Tibial artery (tissue), 4 donors: Measurements from ENCODE around the gene KCTD1.

Experiments used
- DNase-seq, 2 donors: peaks; one replicate each; pipeline ENCODE4 v3.0.0-alpha.2; 2019
- H3K27ac ChIP-seq, 2 donors: fragments of 200-600 bp; sonication (generic) in 1 of 2; 1 replicate in 1 of 2; 2 replicates in 1 of 2; pipeline ENCODE4 v1.5.1; 2018 to 2019; ENCODE audit warnings: mild to moderate bottlenecking in 1 of 2
- H3K27me3 ChIP-seq, 2 donors: fragments of 200-600 bp; sonication (generic) in 1 of 2; one replicate each; pipeline versions ENCODE4 v1.5.1 to v1.6.0; 2016 to 2019
- H3K36me3 ChIP-seq, 3 donors: fragments of 200-600 bp; sonication (generic) in 2 of 3; one replicate each; pipeline ENCODE4 v1.5.1; 2016 to 2019; ENCODE audit warnings: mild to moderate bottlenecking in 2 of 3
- H3K4me1 ChIP-seq, 4 donors: fragments of 200-600 bp; sonication (generic) in 2 of 4; 1 replicate in 3 of 4; 2 replicates in 1 of 4; pipeline ENCODE4 v1.5.1; 2016 to 2019
- H3K4me3 ChIP-seq, 2 donors: fragments of 200-600 bp; sonication (generic) in 1 of 2; 1 replicate in 1 of 2; 2 replicates in 1 of 2; pipeline ENCODE4 v1.5.1; 2018 to 2019; ENCODE audit warnings: mild to moderate bottlenecking in 2 of 2
- H3K9me3 ChIP-seq, 3 donors: fragments of 200-600 bp; sonication (generic) in 1 of 3; one replicate each; pipeline ENCODE4 v1.5.1; 2016 to 2019
- intact Hi-C: fragments of 100-400 bp; cut with DNase I; formaldehyde crosslinking; loops from one replicate; pipeline ENCODE4 v1.15.0; 2023; ENCODE audit warnings: low total_unique reads
- TF ChIP-seq, protein P1 (sequence below), 2 experiments: fragments of 200-600 bp in 1 of 2; fragments of 450-650 bp in 1 of 2; IDR thresholded peaks; one replicate each; pipeline ENCODE4 v1.5.1; 2017 to 2019; ENCODE audit warnings: antibody characterized with exemption in 2 of 2, mild to moderate bottlenecking in 1 of 2, moderate library complexity in 1 of 2

The KCTD1 gene

DNA sequence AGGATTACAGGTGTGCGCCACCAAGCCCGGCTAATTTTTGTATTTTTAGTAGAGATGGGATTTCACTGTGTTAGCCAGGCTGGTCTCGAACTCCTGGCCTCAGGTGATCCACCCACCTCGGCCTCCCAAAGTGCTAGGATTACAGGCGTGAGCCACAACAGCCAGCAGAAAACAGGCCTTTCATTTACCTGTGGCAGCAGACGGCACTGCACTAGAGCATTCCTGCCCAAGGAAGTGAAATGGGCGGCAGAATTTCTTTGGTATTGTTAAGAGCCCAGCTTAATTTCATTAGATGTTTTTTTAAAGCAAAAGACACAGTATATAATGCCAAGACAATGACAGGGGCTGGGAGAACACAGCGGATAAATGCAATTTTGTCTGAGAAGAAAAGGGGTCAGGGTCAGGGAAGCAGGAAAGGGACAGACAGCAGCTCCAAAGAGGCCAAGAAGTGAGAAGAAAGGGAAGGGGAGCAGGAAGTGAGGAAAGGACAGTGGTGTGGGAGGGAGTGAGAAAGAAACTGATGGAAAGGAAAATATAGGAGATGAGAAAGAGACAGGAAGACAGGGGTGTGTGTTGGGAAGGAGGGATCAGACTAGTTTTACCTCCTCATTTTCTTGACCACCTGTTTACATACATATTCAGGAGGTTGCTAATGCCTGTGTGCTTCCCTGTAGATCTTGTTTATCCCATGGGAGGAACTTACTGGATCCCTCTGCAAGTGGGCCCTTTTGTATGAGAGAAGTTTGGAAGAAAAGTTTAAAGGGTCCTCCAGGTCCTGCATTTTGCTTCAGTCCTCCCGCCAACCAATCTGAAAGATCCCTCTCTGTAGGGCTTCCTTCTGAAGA is 32.5 kb downstream of the KCTD1 start:
- no peak overlapping the region for H3K4me3 ChIP-seq
- no peak overlapping the region for H3K27ac ChIP-seq
- peaks cover 0 to 7% (median 3%) of the 10 kb centered on the region in 4 donors for H3K4me1 ChIP-seq
- intact Hi-C loops: no loop called here
- no peaks in the 10 kb centered on the region for H3K36me3 ChIP-seq
- no peak for DNase-seq
- TF ChIP-seq, protein P1, sequence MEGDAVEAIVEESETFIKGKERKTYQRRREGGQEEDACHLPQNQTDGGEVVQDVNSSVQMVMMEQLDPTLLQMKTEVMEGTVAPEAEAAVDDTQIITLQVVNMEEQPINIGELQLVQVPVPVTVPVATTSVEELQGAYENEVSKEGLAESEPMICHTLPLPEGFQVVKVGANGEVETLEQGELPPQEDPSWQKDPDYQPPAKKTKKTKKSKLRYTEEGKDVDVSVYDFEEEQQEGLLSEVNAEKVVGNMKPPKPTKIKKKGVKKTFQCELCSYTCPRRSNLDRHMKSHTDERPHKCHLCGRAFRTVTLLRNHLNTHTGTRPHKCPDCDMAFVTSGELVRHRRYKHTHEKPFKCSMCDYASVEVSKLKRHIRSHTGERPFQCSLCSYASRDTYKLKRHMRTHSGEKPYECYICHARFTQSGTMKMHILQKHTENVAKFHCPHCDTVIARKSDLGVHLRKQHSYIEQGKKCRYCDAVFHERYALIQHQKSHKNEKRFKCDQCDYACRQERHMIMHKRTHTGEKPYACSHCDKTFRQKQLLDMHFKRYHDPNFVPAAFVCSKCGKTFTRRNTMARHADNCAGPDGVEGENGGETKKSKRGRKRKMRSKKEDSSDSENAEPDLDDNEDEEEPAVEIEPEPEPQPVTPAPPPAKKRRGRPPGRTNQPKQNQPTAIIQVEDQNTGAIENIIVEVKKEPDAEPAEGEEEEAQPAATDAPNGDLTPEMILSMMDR (IDR thresholded peaks at IDR 0.05): no peak
- H3K27me3 ChIP-seq: no peaks in the 10 kb centered on the region
- H3K9me3 ChIP-seq: no peaks in the 10 kb centered on the region

DNA sequence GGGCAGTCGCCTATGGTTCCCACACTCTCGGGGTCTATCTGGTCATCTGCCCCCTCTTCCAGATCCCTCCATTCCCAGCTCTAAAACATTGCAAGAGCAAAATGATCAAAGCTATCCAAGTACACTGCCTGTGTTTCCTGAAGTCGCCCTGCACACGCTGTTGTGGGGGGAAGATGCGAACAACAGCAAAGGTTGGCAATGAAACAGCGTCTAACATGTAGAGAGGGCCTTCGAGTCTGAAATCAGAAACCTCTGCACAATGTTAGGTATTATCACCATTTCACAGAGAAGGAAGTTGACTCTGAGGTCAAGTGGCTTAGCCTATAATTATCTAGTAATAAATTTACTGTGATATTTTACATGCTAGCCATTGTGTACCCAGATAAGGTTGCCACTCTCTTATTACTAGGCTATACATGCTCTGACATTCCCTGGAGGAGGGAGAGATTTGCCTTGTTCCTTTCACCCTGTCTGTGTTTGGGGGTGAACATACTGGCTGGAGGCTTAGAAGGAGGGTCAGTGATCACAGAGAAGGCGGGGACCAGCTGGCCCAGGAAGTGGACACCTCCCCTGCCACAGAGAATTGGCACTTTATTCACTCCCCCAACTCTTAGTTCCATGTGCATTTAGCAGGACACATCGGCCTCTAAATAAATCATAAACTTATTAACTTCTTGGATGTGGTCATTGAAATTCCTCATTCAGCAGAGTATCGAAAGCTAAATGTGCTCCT is 36.8 kb downstream of the KCTD1 start:
- no peaks in the 10 kb centered on the region for H3K9me3 ChIP-seq
- intact Hi-C loops: no loop called here
- no peak for DNase-seq
- no peaks in the 10 kb centered on the region for H3K27me3 ChIP-seq
- TF ChIP-seq, protein P1 (IDR thresholded peaks at IDR 0.05): no peak
- peaks cover 0 to 5% (median 2%) of the 10 kb centered on the region in 4 donors for H3K4me1 ChIP-seq
- no peak overlapping the region for H3K4me3 ChIP-seq
- H3K36me3 ChIP-seq: no peaks in the 10 kb centered on the region
- no peak overlapping the region for H3K27ac ChIP-seq

DNA sequence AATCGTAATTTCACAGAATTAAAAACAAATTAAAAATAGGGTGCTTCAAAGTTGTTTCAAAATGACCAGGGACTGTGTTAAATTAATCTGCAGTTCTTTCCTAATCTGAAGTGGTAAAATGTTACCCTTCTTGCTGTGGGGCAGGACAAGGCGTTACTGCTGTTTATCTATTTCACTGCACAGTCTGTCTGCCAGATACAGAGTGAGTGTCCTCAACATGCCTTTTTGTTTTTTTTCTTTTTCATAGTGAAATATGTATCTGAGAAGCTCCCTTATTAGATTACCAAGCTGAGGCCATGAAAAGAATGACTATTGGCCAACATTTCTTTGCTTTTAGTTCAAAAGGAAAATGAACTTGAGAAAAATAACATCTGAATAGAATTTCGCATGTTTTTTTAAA is 38.0 kb downstream of the KCTD1 start:
- H3K4me3 ChIP-seq: no peak overlapping the region
- no peaks in the 10 kb centered on the region for H3K9me3 ChIP-seq
- TF ChIP-seq, protein P1 (IDR thresholded peaks at IDR 0.05): no peak
- H3K27me3 ChIP-seq: no peaks in the 10 kb centered on the region
- intact Hi-C loops: no loop called here
- no peak for DNase-seq
- H3K4me1 ChIP-seq: peaks cover 0 to 5% (median 2%) of the 10 kb centered on the region in 4 donors
- no peak overlapping the region for H3K27ac ChIP-seq
- no peaks in the 10 kb centered on the region for H3K36me3 ChIP-seq

DNA sequence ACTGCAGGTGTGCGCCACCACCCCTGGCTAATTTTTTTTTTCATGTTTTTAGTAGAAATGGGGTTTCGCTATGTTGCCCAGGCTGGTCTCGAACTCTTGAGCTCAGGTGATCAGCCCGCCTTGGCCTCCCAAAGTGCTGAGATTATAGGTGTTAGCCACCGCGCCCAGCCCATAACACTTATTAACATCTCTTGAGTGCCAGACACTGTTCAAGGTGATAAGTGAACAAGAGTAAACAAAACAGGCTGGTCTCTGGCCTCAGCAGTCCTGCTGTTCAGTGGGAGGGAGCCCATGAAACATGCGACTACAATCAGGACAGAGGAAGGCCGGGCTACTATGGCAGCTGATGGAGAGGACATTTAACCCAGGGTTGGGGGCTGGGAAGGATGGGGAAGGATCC is 42.3 kb downstream of the KCTD1 start:
- no peaks in the 10 kb centered on the region for H3K36me3 ChIP-seq
- H3K27ac ChIP-seq: no peak overlapping the region
- TF ChIP-seq, protein P1 (IDR thresholded peaks at IDR 0.05): no peak
- H3K27me3 ChIP-seq: no peaks in the 10 kb centered on the region
- H3K4me3 ChIP-seq: no peak overlapping the region
- H3K4me1 ChIP-seq: no peaks in the 10 kb centered on the region
- DNase-seq: no peak
- no peaks in the 10 kb centered on the region for H3K9me3 ChIP-seq
- intact Hi-C loops: no loop called here

DNA sequence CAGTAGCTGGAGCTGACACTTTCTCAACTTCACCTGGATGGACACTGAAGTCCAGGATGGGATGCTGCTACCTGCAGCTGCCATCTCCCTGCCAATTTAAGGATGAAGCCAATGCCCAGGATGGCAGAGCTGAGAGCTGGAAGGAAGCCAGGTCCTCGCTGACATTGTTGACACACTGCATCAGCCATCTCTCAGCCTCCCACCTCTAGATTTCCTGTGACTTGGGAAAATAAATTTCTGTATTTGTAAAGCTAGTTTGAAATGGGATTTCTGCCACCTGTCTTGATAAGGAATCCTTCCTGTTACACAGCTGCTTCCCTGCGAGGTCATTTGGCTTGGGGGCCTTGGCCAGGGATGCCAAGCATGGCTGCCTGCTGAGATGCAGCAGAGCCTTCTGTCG is 43.5 kb downstream of the KCTD1 start:
- H3K4me3 ChIP-seq: no peak overlapping the region
- H3K9me3 ChIP-seq: no peaks in the 10 kb centered on the region
- no peak for DNase-seq
- no peak overlapping the region for H3K27ac ChIP-seq
- H3K27me3 ChIP-seq: no peaks in the 10 kb centered on the region
- H3K4me1 ChIP-seq: no peaks in the 10 kb centered on the region
- peaks cover 0 to 6% (median 0%) of the 10 kb centered on the region in 3 donors for H3K36me3 ChIP-seq
- intact Hi-C loops: no loop called here
- TF ChIP-seq, protein P1 (IDR thresholded peaks at IDR 0.05): no peak
